Mesenchymal stem cell (in vitro differentiated cells and primary cell): ENCODE data around the gene MED12L.
"Not testable (repeated sequence)": the region's sequence is repeated elsewhere in the genome, so short reads cannot be mapped to it uniquely, and the experiment has no call there.

ENCODE experiments used
- DNase-seq: peaks from one replicate; pipeline ENCODE4 v3.0.0-alpha.2; 2013
- H2AFZ ChIP-seq: one replicate; pipeline ENCODE4 v1.6.1; 2013; ENCODE audit warnings: low read depth, mild to moderate bottlenecking, control low read depth, inconsistent platforms, low read length, moderate library complexity
- H2AK5ac ChIP-seq: 2 replicates; pipeline ENCODE4 v1.6.1; 2013; ENCODE audit warnings: low read length, moderate library complexity, mild to moderate bottlenecking, inconsistent platforms; ENCODE audit not compliant: severe bottlenecking
- H2BK120ac ChIP-seq: one replicate; pipeline ENCODE4 v1.6.1; 2013; ENCODE audit warnings: low read depth, mild to moderate bottlenecking, inconsistent platforms, low read length, moderate library complexity
- H2BK12ac ChIP-seq, 2 experiments: one replicate each; pipeline ENCODE4 v1.6.1; 2013; ENCODE audit warnings: inconsistent platforms in 2 of 2, low read length in 2 of 2, mild to moderate bottlenecking in 2 of 2, moderate library complexity in 2 of 2, control low read depth in 1 of 2
- H2BK15ac ChIP-seq: one replicate; pipeline ENCODE4 v1.6.1; 2013; ENCODE audit warnings: mild to moderate bottlenecking, low read depth, inconsistent platforms; ENCODE audit not compliant: poor library complexity, severe bottlenecking
- H2BK5ac ChIP-seq: 2 replicates; pipeline ENCODE4 v1.6.1; 2013; ENCODE audit warnings: low read depth, mild to moderate bottlenecking, low read length, control low read depth, inconsistent platforms; ENCODE audit not compliant: poor library complexity, severe bottlenecking
- H3K14ac ChIP-seq, 2 experiments: one replicate each; pipeline ENCODE4 v1.6.1; 2013; ENCODE audit warnings: inconsistent platforms in 2 of 2, low read length in 2 of 2, control low read depth in 1 of 2, mild to moderate bottlenecking in 1 of 2, moderate library complexity in 1 of 2
- H3K18ac ChIP-seq, 2 experiments: one replicate each; pipeline ENCODE4 v1.6.1; 2013; ENCODE audit warnings: inconsistent platforms in 2 of 2, low read length in 2 of 2, control low read depth in 1 of 2, low read depth in 1 of 2, mild to moderate bottlenecking in 1 of 2
- H3K23ac ChIP-seq, 2 experiments: one replicate each; pipeline ENCODE4 v1.6.1; 2013; ENCODE audit warnings: inconsistent platforms in 2 of 2, low read length in 2 of 2, mild to moderate bottlenecking in 2 of 2, moderate library complexity in 2 of 2, control low read depth in 1 of 2
- H3K27ac ChIP-seq: 2 replicates; pipeline ENCODE4 v1.5.1; 2013; ENCODE audit warnings: mild to moderate bottlenecking, moderate library complexity, low read length, control low read depth, inconsistent platforms; ENCODE audit not compliant: poor library complexity, severe bottlenecking
- H3K27me3 ChIP-seq, 2 experiments: 2 replicates each; pipeline versions ENCODE4 v1.6.1 to v1.7.0; 2013; ENCODE audit warnings: low read length in 2 of 2, mild to moderate bottlenecking in 2 of 2, moderate library complexity in 2 of 2, control low read depth in 1 of 2, inconsistent platforms in 1 of 2; ENCODE audit not compliant: control insufficient read depth in 1 of 2, insufficient read depth in 1 of 2
- H3K36me3 ChIP-seq, 2 experiments: 2 replicates each; pipeline versions ENCODE4 v1.6.1 to v1.7.0; 2013; ENCODE audit warnings: low read length in 2 of 2, control low read depth in 1 of 2, inconsistent platforms in 1 of 2, low read depth in 1 of 2, mild to moderate bottlenecking in 1 of 2; ENCODE audit not compliant: insufficient read depth in 2 of 2, control insufficient read depth in 1 of 2
- H3K4ac ChIP-seq, 2 experiments: one replicate each; pipeline ENCODE4 v1.6.1; 2013; ENCODE audit warnings: inconsistent platforms in 2 of 2, low read length in 2 of 2, mild to moderate bottlenecking in 2 of 2, moderate library complexity in 2 of 2, control low read depth in 1 of 2, low read depth in 1 of 2
- H3K4me1 ChIP-seq: 2 replicates; pipeline ENCODE4 v1.6.1; 2013; ENCODE audit warnings: low read depth, low read length, control low read depth; ENCODE audit not compliant: control insufficient read depth, insufficient read depth
- H3K4me2 ChIP-seq: 2 replicates; pipeline ENCODE4 v1.6.1; 2013; ENCODE audit warnings: low read length, mild to moderate bottlenecking, inconsistent platforms; ENCODE audit not compliant: poor library complexity, severe bottlenecking
- H3K4me3 ChIP-seq, 2 experiments: 2 replicates each; pipeline versions ENCODE4 v1.5.1 to v1.7.0; 2013; ENCODE audit warnings: low read length in 2 of 2, mild to moderate bottlenecking in 2 of 2, control low read depth in 1 of 2, low read depth in 1 of 2; ENCODE audit not compliant: insufficient read depth in 1 of 2
- H3K79me1 ChIP-seq: replicated peaks from 2 replicates; pipeline ENCODE4 v1.6.1; 2013; ENCODE audit warnings: mild to moderate bottlenecking, control low read depth, low read length, inconsistent platforms; ENCODE audit not compliant: poor library complexity, severe bottlenecking
- H3K9ac ChIP-seq: 2 replicates; pipeline ENCODE4 v1.7.0; 2013; ENCODE audit warnings: mild to moderate bottlenecking, low read length, moderate library complexity
- H3K9me3 ChIP-seq: 2 replicates; pipeline ENCODE4 v1.7.0; 2013; ENCODE audit warnings: mild to moderate bottlenecking, low read length; ENCODE audit not compliant: control insufficient read depth
- H4K8ac ChIP-seq: one replicate; pipeline ENCODE4 v1.6.1; 2013; ENCODE audit warnings: inconsistent platforms, mild to moderate bottlenecking, low read length, moderate library complexity
- H4K91ac ChIP-seq: one replicate; pipeline ENCODE4 v1.6.1; 2013; ENCODE audit warnings: mild to moderate bottlenecking, low read length, inconsistent platforms
- WGBS: methylation state at CpG from one replicate; pipeline ENCODE4 v1.1.7; 2013; ENCODE audit warnings: mixed read lengths; 5-methylcytosine and 5-hydroxymethylcytosine counted together

MED12L gene

GRCh38 chr3:151387842-151388241 lies 302.4 kb downstream of the MED12L start:
- peaks cover 2% of the 10 kb centered on the region for H3K4me1 ChIP-seq
- WGBS, result 91% methylated on average over 9 of the region's 9 CpGs

DNA sequence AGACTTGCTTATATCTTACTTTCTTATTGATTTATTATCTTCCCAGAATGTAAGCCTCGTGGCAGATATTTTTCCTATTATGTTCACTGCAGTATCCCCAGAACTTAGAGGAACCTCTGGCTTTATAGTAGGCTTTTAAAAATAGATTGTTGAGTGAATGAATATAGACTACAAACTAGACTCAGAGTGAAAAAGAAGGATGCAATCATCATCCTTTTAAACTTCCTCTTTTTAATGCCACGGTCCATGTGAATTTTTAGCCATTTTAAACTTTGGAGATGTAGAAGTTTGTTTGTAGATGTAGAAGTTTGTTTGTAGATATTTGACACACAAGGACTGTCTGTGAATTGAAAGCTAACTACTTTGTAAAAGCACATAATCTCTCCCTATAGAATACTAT lies 306.3 kb downstream of the MED12L start:
- Histone ChIP-seq H3K9me3 (no peaks in the 10 kb centered on the region), H3K27ac (no peak overlapping the region), H4K91ac (no peak overlapping the region), H3K4me1 (no peaks in the 10 kb centered on the region), H3K23ac (no peak overlapping the region), H2AFZ (no peak overlapping the region), H2AK5ac (no peak overlapping the region), H2BK12ac (no peak overlapping the region), H3K79me1 (no peaks in the 10 kb centered on the region), H3K4me2 (no peak overlapping the region), H2BK15ac (no peak overlapping the region), H3K4me3 (no peak overlapping the region), H3K27me3 (no peaks in the 10 kb centered on the region), H2BK5ac (no peak overlapping the region), H2BK120ac (no peak overlapping the region), H3K36me3 (no peaks in the 10 kb centered on the region), H3K14ac (no peak overlapping the region), H4K8ac (no peak overlapping the region), H3K18ac (no peak overlapping the region), H3K9ac (no peak overlapping the region), H3K4ac (no peak overlapping the region)
- WGBS, result no CpG with 5 or more reads among the region's 2 CpGs
- no peak for DNase-seq

More at GRCh38 chr3:151387842-151388241, 302.4 kb downstream of the MED12L start:
- Histone ChIP-seq H3K27ac (no peak overlapping the region), H3K9me3 (no peaks in the 10 kb centered on the region), H3K4me2 (no peak overlapping the region), H2BK5ac (no peak overlapping the region), H4K91ac (no peak overlapping the region), H3K9ac (no peak overlapping the region), H3K23ac (no peak overlapping the region), H3K27me3 (no peaks in the 10 kb centered on the region), H2BK120ac (no peak overlapping the region), H3K36me3 (no peaks in the 10 kb centered on the region), H3K4me3 (no peak overlapping the region), H3K14ac (no peak overlapping the region), H2AK5ac (no peak overlapping the region), H4K8ac (no peak overlapping the region), H3K18ac (no peak overlapping the region), H2BK15ac (no peak overlapping the region), H2AFZ (no peak overlapping the region), H3K4ac (no peak overlapping the region), H3K79me1 (no peaks in the 10 kb centered on the region), H2BK12ac (no peak overlapping the region)
- DNase-seq, result no peak

DNA sequence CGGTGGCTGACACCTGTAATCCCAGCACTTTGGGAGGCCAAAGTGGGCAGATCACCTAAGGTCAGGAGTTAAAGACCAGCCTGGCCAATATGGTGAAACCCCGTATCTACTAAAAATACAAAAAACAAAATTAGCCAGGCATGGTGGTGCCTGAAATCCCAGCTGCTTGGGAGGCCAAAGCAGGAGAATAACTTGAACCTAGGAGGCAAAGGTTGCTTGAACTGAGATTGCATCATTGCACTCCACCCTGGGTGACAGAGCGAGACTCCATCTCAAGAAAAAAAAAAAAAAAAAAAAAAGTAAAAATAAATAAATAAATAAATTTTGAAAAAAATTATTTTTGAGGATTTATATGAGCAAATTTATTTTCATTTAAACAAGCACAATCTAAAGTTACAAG lies 306.7 kb downstream of the MED12L start:
- H2BK12ac ChIP-seq, H3K9ac ChIP-seq, DNase-seq, H2BK5ac ChIP-seq, H2BK120ac ChIP-seq, H3K4me2 ChIP-seq, H2BK15ac ChIP-seq, H2AFZ ChIP-seq, H3K27ac ChIP-seq, H3K14ac ChIP-seq, H3K79me1 ChIP-seq, H4K8ac ChIP-seq, H3K27me3 ChIP-seq, H3K4ac ChIP-seq, H3K23ac ChIP-seq, H4K91ac ChIP-seq, H3K9me3 ChIP-seq, H3K4me3 ChIP-seq, H3K4me1 ChIP-seq, H2AK5ac ChIP-seq, H3K18ac ChIP-seq, H3K36me3 ChIP-seq: not testable (repeated sequence)
- 88% methylated on average over 1 of the region's 3 CpGs for WGBS

GRCh38 chr3:151393146-151393830 lies 307.8 kb downstream of the MED12L start:
- WGBS, result 62% methylated on average over 1 of the region's 3 CpGs
- Histone ChIP-seq H3K18ac (no peak overlapping the region), H3K4me1 (no peaks in the 10 kb centered on the region), H3K9me3 (no peaks in the 10 kb centered on the region), H3K23ac (no peak overlapping the region), H3K14ac (no peak overlapping the region), H2BK120ac (no peak overlapping the region), H2BK12ac (no peak overlapping the region), H3K27ac (no peak overlapping the region), H3K4ac (no peak overlapping the region), H3K79me1 (no peaks in the 10 kb centered on the region), H3K4me2 (no peak overlapping the region), H4K91ac (no peak overlapping the region), H3K4me3 (no peak overlapping the region), H2AFZ (no peak overlapping the region), H3K36me3 (no peaks in the 10 kb centered on the region), H2BK15ac (no peak overlapping the region), H3K27me3 (no peaks in the 10 kb centered on the region), H2AK5ac (no peak overlapping the region), H3K9ac (no peak overlapping the region), H4K8ac (no peak overlapping the region), H2BK5ac (no peak overlapping the region)
- peak; percentile 13 for DNase-seq
